HepG2 (cell line): ENCODE data around the gene FLVCR1. TPM values are rescaled to one million over a fixed set of nuclear protein-coding genes. Genes with fewer than 3 reads are reported as not detected.

Experiments used
- FOXA3 ChIP-seq: IDR thresholded peaks from 2 replicates; pipeline ENCODE4 v1.6.1; 2016; ENCODE audit warnings: missing genetic modification reagents, missing compliant biosample characterization
- NFKBIZ ChIP-seq: IDR thresholded peaks from 2 replicates; pipeline ENCODE4 v1.6.1; 2018; ENCODE audit warnings: missing genetic modification reagents, missing compliant biosample characterization
- PRPF4 ChIP-seq: fragments of 200-400 bp; formaldehyde crosslinking; IDR thresholded peaks from 2 replicates; pipeline ENCODE4 v1.6.1; 2016; ENCODE audit warnings: low read length, low read depth; ENCODE audit not compliant: poor library complexity, severe bottlenecking
- RAD21 ChIP-seq: fragments of 450-650 bp; formaldehyde crosslinking; IDR thresholded peaks from 2 replicates; pipeline ENCODE4 v1.5.0; 2020; ENCODE audit warnings: mild to moderate bottlenecking
- RAD51 ChIP-seq: fragments of 450-650 bp; IDR thresholded peaks from 2 replicates; pipeline ENCODE4 v1.6.1; 2016; ENCODE audit warnings: borderline replicate concordance
- RXRA ChIP-seq: sonication (generic); formaldehyde crosslinking; IDR thresholded peaks from 2 replicates; pipeline ENCODE4 v1.5.1; 2020; ENCODE audit warnings: missing genetic modification reagents
- TEAD2 ChIP-seq: sonication (generic); formaldehyde crosslinking; IDR thresholded peaks from 2 replicates; pipeline ENCODE4 v1.9.0; 2021; ENCODE audit warnings: missing genetic modification reagents
- ZFP36L2 ChIP-seq: sonication (generic); formaldehyde crosslinking; IDR thresholded peaks from 2 replicates; pipeline ENCODE4 v1.4.0; 2020; ENCODE audit warnings: missing genetic modification reagents
- ZNF274 ChIP-seq: sonication (generic); formaldehyde crosslinking; IDR thresholded peaks from 2 replicates; pipeline ENCODE4 v1.5.1; 2020; ENCODE audit warnings: mild to moderate bottlenecking, missing genetic modification reagents
- ZNF367 ChIP-seq: sonication (generic); formaldehyde crosslinking; IDR thresholded peaks from 2 replicates; pipeline ENCODE4 v1.4.0; 2020; ENCODE audit warnings: missing genetic modification reagents, borderline replicate concordance
- ZNF652 ChIP-seq: IDR thresholded peaks from 2 replicates; pipeline ENCODE4 v1.6.1; 2016; ENCODE audit warnings: low read depth, borderline replicate concordance
- polyA plus RNA-seq, 8 experiments: library from polyadenylated mRNA; depleted of rRNA in 3 of 8; stranded (reverse) in 7 of 8; unstranded in 1 of 8; fragments of >200 nt; fragmentation: Illumina TruSeq in 4 of 8; extraction: Trizol in 4 of 8; gene quantifications; 2 replicates each; pipeline versions ENCODE4 v1.2.1 to v1.2.3, GENCODE V29; 2011 to 2016; ENCODE audit warnings: low read depth in 4 of 8, missing spikeins in 1 of 8, mixed read lengths in 1 of 8; ENCODE audit not compliant: insufficient read depth in 1 of 8
- total RNA-seq, 5 experiments: library from RNA; depleted of rRNA; stranded (reverse); fragments of >200 nt; fragmentation: Illumina TruSeq; extraction: Trizol; gene quantifications; 2 replicates each; pipeline ENCODE4 v1.2.3, GENCODE V29; 2016; ENCODE audit warnings: low read depth in 1 of 5
- TF ChIP-seq, protein P1 (sequence below): sonication (generic); formaldehyde crosslinking; IDR thresholded peaks from 2 replicates; pipeline ENCODE4 v1.4.0; 2020; ENCODE audit warnings: missing genetic modification reagents
- TF ChIP-seq, protein P2 (sequence below): sonication (generic); formaldehyde crosslinking; IDR thresholded peaks from 2 replicates; pipeline ENCODE4; 2020; ENCODE audit warnings: missing genetic modification reagents, mild to moderate bottlenecking, borderline replicate concordance
- TF ChIP-seq, protein P3 (sequence below): IDR thresholded peaks from 2 replicates; pipeline ENCODE4 v1.6.1; 2016
- TF ChIP-seq, protein P4 (sequence below): sonication (generic); formaldehyde crosslinking; IDR thresholded peaks from 2 replicates; pipeline ENCODE4 v1.4.0; 2020; ENCODE audit warnings: missing genetic modification reagents
- TF ChIP-seq, protein P5 (sequence below), 2 experiments: IDR thresholded peaks; 2 replicates each; pipeline ENCODE4 v1.6.1; 2011 to 2012; ENCODE audit warnings: low read length in 2 of 2, borderline replicate concordance in 1 of 2, low read depth in 1 of 2, mild to moderate bottlenecking in 1 of 2, moderate library complexity in 1 of 2

FLVCR1 gene
- total and polyA plus RNA-seq, 2 of the 13 experiments (the other 11 are each of a cell fraction or from before 2014, with no cell fraction given) = 14.8 to 39.8 TPM

DNA sequence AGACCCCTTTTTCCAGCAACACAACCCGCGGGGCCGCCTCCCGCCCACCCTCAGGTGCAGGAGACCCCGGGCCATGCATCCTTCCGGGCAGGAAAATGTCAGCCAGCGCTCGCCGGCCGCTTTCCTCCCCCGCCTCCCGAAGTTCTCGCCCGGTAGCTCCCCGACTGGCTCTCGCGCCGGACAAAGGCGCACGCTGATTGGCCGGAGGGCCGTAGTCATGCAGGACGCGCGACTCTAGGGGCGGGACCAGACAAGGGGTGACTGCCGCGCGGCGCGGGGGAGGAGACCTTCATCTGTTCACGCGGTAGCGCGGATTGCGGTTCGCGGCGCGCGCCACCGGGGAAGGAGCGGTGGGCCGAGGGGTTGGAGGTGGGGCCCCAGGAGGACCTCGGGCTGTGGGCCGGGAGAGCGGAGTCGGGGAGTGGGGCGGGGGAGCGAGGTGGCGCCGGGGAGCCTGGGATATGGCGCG, at the start of gene FLVCR1 (continued):
- TF ChIP-seq, protein P1, sequence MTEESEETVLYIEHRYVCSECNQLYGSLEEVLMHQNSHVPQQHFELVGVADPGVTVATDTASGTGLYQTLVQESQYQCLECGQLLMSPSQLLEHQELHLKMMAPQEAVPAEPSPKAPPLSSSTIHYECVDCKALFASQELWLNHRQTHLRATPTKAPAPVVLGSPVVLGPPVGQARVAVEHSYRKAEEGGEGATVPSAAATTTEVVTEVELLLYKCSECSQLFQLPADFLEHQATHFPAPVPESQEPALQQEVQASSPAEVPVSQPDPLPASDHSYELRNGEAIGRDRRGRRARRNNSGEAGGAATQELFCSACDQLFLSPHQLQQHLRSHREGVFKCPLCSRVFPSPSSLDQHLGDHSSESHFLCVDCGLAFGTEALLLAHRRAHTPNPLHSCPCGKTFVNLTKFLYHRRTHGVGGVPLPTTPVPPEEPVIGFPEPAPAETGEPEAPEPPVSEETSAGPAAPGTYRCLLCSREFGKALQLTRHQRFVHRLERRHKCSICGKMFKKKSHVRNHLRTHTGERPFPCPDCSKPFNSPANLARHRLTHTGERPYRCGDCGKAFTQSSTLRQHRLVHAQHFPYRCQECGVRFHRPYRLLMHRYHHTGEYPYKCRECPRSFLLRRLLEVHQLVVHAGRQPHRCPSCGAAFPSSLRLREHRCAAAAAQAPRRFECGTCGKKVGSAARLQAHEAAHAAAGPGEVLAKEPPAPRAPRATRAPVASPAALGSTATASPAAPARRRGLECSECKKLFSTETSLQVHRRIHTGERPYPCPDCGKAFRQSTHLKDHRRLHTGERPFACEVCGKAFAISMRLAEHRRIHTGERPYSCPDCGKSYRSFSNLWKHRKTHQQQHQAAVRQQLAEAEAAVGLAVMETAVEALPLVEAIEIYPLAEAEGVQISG (CRISPR knock-in tag) = no peak
- TF ChIP-seq, protein P2, sequence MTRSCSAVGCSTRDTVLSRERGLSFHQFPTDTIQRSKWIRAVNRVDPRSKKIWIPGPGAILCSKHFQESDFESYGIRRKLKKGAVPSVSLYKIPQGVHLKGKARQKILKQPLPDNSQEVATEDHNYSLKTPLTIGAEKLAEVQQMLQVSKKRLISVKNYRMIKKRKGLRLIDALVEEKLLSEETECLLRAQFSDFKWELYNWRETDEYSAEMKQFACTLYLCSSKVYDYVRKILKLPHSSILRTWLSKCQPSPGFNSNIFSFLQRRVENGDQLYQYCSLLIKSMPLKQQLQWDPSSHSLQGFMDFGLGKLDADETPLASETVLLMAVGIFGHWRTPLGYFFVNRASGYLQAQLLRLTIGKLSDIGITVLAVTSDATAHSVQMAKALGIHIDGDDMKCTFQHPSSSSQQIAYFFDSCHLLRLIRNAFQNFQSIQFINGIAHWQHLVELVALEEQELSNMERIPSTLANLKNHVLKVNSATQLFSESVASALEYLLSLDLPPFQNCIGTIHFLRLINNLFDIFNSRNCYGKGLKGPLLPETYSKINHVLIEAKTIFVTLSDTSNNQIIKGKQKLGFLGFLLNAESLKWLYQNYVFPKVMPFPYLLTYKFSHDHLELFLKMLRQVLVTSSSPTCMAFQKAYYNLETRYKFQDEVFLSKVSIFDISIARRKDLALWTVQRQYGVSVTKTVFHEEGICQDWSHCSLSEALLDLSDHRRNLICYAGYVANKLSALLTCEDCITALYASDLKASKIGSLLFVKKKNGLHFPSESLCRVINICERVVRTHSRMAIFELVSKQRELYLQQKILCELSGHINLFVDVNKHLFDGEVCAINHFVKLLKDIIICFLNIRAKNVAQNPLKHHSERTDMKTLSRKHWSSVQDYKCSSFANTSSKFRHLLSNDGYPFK (CRISPR knock-in tag) = peak; percentile 56; the same call in 1 of the 2 replicates
- TF ChIP-seq ZFP36L2 (CRISPR knock-in tag) (no peak), PRPF4 (no peak), ZNF367 (CRISPR knock-in tag) (no peak), RXRA (peak; percentile 34; the same call in 1 of the 2 replicates), ZNF274 (CRISPR knock-in tag) (no peak; the same call in 1 of the 2 replicates), FOXA3 (peak; percentile 34; the same call in 1 of the 2 replicates), NFKBIZ (CRISPR knock-in tag) (no peak), RAD21 (CRISPR knock-in tag) (0 out of 2 replicates have a peak, but pooled peaks have one; percentile 38), RAD51 (no peak), ZNF652 (CRISPR knock-in tag) (no peak), TEAD2 (no peak)
- TF ChIP-seq, protein P3, sequence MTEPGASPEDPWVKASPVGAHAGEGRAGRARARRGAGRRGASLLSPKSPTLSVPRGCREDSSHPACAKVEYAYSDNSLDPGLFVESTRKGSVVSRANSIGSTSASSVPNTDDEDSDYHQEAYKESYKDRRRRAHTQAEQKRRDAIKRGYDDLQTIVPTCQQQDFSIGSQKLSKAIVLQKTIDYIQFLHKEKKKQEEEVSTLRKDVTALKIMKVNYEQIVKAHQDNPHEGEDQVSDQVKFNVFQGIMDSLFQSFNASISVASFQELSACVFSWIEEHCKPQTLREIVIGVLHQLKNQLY = no peak
- TF ChIP-seq, protein P4, sequence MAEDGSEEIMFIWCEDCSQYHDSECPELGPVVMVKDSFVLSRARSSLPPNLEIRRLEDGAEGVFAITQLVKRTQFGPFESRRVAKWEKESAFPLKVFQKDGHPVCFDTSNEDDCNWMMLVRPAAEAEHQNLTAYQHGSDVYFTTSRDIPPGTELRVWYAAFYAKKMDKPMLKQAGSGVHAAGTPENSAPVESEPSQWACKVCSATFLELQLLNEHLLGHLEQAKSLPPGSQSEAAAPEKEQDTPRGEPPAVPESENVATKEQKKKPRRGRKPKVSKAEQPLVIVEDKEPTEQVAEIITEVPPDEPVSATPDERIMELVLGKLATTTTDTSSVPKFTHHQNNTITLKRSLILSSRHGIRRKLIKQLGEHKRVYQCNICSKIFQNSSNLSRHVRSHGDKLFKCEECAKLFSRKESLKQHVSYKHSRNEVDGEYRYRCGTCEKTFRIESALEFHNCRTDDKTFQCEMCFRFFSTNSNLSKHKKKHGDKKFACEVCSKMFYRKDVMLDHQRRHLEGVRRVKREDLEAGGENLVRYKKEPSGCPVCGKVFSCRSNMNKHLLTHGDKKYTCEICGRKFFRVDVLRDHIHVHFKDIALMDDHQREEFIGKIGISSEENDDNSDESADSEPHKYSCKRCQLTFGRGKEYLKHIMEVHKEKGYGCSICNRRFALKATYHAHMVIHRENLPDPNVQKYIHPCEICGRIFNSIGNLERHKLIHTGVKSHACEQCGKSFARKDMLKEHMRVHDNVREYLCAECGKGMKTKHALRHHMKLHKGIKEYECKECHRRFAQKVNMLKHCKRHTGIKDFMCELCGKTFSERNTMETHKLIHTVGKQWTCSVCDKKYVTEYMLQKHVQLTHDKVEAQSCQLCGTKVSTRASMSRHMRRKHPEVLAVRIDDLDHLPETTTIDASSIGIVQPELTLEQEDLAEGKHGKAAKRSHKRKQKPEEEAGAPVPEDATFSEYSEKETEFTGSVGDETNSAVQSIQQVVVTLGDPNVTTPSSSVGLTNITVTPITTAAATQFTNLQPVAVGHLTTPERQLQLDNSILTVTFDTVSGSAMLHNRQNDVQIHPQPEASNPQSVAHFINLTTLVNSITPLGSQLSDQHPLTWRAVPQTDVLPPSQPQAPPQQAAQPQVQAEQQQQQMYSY (CRISPR knock-in tag) = no peak; the same call in 1 of the 2 replicates
- TF ChIP-seq, protein P5, sequence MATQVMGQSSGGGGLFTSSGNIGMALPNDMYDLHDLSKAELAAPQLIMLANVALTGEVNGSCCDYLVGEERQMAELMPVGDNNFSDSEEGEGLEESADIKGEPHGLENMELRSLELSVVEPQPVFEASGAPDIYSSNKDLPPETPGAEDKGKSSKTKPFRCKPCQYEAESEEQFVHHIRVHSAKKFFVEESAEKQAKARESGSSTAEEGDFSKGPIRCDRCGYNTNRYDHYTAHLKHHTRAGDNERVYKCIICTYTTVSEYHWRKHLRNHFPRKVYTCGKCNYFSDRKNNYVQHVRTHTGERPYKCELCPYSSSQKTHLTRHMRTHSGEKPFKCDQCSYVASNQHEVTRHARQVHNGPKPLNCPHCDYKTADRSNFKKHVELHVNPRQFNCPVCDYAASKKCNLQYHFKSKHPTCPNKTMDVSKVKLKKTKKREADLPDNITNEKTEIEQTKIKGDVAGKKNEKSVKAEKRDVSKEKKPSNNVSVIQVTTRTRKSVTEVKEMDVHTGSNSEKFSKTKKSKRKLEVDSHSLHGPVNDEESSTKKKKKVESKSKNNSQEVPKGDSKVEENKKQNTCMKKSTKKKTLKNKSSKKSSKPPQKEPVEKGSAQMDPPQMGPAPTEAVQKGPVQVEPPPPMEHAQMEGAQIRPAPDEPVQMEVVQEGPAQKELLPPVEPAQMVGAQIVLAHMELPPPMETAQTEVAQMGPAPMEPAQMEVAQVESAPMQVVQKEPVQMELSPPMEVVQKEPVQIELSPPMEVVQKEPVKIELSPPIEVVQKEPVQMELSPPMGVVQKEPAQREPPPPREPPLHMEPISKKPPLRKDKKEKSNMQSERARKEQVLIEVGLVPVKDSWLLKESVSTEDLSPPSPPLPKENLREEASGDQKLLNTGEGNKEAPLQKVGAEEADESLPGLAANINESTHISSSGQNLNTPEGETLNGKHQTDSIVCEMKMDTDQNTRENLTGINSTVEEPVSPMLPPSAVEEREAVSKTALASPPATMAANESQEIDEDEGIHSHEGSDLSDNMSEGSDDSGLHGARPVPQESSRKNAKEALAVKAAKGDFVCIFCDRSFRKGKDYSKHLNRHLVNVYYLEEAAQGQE (IDR thresholded peaks at IDR 0.05; ENCODE audit: borderline replicate concordance in 1 of 2, low read depth in 1 of 2, low read length in 2 of 2) = no peak
